HG02610 (cell line): Measurements from ENCODE around the gene CBLN3.
"Not testable (repeated sequence)": the region's sequence is repeated elsewhere in the genome, so short reads cannot be mapped to it uniquely, and the experiment has no call there.

ENCODE experiments used
- ATAC-seq: cut with Tn5 transposase; IDR thresholded peaks from one replicate; pipeline ENCODE4 v1.9.1; 2021; ENCODE audit warnings: mild to moderate bottlenecking, moderate library complexity; ENCODE audit not compliant: unreplicated experiment

CBLN3 gene

GRCh38 chr14:24429395-24430142, at the start of gene CBLN3, which contains the start of gene KHNYN:
Gene CBLN3, minus strand, starts transcription at chr14:24429668. Its CDS starts 614 bp downstream, at chr14:24429054.
Gene KHNYN, plus strand, starts transcription at chr14:24429954. Its CDS starts 777 bp downstream, at chr14:24430731.
- ATAC-seq = peak; percentile 87

GRCh38 chr14:24475261-24475660, 45.8 kb upstream of the CBLN3 start:
- no peak for ATAC-seq

- no peak for ATAC-seq
Observed at GRCh38 chr14:24473211-24473610, 43.7 kb upstream of the CBLN3 start.

- not testable (repeated sequence) for ATAC-seq
Observed at GRCh38 chr14:24470450-24470849, 41.0 kb upstream of the CBLN3 start.

DNA sequence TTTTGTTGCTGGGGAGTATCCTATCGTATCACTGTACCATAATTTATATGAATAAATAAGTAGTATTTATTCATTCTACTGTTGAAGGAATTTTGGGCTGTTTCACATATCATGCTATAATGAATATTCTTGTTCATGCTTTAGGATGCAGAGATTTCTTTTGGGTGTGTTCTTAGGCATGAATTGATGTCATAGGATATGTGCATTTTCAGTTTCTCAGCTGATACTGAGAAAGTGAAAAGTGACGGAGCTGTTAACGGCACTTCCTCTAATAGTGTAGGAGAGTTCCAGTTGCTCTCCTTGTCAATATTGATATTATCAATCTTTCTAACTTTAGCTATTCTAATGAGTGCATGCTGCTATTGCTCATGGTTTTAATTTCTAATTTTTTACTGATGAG, 36.3 kb upstream of the CBLN3 start:
- no peak for ATAC-seq

DNA sequence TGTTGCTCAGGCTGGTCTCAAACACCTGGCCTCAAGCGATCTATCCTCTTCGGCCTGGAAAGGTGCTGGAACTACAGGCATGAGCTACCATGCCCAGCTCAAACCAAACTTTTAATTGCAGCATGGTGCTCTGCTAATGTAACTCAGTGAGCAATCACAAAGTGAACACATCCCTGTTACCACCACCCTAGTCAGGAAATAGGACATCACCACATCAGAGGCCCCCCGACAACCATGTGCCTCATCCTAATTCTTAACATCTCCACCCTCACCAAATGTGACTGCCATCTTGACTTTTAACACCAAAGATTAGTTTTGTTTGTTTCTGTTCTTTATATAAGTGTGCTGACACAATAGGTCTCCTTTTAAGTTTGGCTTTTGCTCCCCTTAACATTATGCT, 35.9 kb upstream of the CBLN3 start:
- no peak for ATAC-seq

GRCh38 chr14:24463884-24464785, 34.7 kb upstream of the CBLN3 start:
- ATAC-seq = no peak

DNA sequence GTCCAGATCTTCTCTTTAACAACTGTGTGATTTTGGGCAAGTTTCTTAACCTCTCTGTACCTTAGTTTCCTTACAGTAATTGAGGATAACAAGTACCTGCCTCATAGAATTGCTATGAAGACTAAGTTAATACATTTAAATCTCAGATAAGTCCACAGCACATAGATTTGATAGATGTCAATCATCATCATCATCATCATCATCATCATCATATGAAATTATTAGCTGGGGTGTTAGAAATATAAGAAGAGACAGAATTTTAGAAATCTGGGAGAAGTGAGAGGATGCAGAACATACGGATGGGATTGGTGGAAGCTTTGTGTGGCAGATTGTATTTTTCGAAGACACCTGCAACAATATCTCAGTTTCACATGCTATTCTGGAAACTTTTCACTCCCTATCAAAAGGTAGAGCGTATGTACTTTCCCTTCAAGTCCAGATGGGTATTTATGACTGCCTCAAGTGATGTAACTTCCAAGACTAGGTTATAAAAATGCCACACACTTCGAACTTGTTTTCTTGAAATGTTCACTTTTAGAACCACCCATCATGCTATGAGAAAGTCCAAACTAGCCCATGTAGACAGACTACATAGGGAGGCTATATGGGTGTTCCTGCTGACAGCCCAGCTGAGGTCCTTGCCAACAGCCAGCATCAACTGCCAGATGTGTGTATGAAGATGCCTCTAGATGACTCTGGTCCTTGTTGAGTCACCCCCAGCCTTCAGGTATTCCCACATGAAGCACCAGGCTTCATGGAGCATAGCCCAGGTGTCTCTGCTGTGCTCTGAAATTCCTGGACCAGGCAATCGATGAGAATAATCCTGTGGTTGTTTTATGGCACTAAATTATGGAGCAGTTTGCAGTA, 33.8 kb upstream of the CBLN3 start:
- ATAC-seq = peak; percentile 54

DNA sequence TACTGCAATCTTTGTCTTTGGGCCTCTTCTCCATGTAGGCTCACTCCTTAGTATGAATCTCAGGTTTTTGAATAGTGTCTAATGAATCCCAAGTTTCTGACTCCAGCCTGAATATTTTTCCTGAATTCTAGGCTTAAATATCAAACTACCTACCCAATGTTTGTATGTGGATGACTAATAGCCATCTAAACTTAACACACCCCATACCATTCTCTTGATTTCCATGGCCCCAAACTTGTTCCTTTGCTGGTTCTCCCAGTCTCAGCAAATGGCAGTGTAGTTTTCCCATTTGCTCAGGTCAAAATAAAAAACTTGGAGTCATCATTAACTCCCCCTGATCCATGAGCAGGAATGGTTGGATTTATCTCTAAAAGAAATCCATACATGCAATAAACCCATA, 31.9 kb upstream of the CBLN3 start:
- ATAC-seq = no peak

GRCh38 chr14:24459331-24459730, 29.9 kb upstream of the CBLN3 start:
- no peak for ATAC-seq

- ATAC-seq = no peak
Observed at GRCh38 chr14:24458736-24459135, 29.3 kb upstream of the CBLN3 start.

- no peak for ATAC-seq
Observed at GRCh38 chr14:24456980-24457379, 27.5 kb upstream of the CBLN3 start.

DNA sequence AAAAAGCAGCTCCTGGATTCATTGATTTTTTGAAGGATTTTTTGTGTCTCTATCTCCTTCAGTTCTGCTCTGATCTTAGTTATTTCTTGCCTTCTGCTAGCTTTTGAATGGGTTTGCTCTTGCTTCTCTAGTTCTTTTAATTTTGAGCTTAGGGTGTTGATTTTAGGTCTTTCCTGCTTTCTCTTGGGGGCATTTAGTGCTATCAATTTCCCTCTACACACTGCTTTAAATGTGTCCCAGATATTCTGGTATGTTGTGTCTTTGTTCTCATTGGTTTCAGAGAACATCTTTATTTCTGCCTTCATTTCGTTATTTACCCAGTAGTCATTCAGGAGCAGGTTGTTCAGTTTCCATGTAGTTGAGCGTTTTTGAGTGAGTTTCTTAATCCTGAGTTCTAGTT, 21.4 kb upstream of the CBLN3 start:
- not testable (repeated sequence) for ATAC-seq

GRCh38 chr14:24443053-24443665, 13.7 kb upstream of the CBLN3 start:
- no peak for ATAC-seq

GRCh38 chr14:24442240-24443052, 13.0 kb upstream of the CBLN3 start, which contains the start of gene SDR39U1:
Gene SDR39U1, minus strand, starts transcription at chr14:24442776. Its CDS starts 7 bp downstream, at chr14:24442769.
- peak; percentile 83 for ATAC-seq

GRCh38 chr14:24441904-24442239, 12.4 kb upstream of the CBLN3 start:
- ATAC-seq = no peak

- ATAC-seq = no peak
Observed at GRCh38 chr14:24441485-24441884, 12.0 kb upstream of the CBLN3 start.

DNA sequence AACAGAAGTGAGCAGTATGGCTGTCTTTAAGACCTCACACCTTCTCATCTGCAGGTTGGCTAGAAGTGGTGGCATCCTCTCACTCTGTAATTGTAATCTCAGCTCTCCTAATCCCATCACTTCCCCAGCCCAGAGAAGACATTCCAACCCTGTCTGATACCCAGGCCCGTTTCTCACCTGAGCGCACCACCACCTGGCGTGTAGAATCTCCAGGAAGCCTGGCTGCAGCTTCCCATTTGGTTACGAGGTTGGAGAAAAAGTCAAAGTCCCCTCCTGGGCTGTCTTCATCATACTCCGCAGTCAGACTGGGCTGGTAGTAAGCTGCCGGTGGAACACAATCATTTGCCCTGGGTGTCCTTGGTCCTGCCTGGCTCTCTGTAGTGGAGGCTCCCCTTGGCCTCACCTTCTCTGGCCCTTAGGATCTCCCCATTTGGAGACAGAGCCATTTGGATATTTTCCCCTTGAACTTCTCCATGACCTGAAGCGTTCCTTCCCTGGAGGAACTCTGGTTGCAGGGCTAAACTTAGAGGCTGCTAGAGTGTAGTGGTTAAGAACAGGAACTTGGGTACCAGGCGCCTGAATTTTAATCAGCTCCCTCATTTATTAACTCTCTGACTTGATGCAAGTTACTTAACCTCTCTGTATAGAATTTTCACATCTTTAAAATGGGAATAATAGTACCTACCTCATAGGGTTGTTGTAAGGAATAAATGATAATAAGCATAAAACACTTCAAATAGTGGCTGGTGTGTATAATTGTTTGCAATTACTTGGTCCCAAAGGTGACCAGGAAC, 11.3 kb upstream of the CBLN3 start:
- no peak for ATAC-seq
